Smooth muscle cell (in vitro differentiated cells): Measurements from ENCODE around the gene PTPN22. TPM values are rescaled to one million over a fixed set of nuclear protein-coding genes. Genes with fewer than 3 reads are reported as not detected.

Experiments used
- DNase-seq: peaks from one replicate; lab custom pipeline; 2025; ENCODE audit not compliant: unreplicated experiment; lab: John Stamatoyannopoulos, UW
- H2AFZ ChIP-seq: fragments of 200-600 bp; sonication (generic); 2 replicates; pipeline ENCODE4 v1.6.0; 2016; ENCODE audit warnings: antibody characterized with exemption, low read depth, mild to moderate bottlenecking
- H3F3A ChIP-seq: fragments of 200-600 bp; sonication (generic); 2 replicates; pipeline ENCODE4 v1.6.0; 2017; ENCODE audit warnings: antibody characterized with exemption, low read depth
- H3K27ac ChIP-seq: fragments of 200-600 bp; sonication (generic); 2 replicates; pipeline ENCODE4 v1.5.1; 2016; ENCODE audit warnings: low read depth, mild to moderate bottlenecking
- H3K27me3 ChIP-seq: fragments of 200-600 bp; sonication (generic); 2 replicates; pipeline ENCODE4 v1.6.1; 2016; ENCODE audit warnings: low read depth, mild to moderate bottlenecking
- H3K36me3 ChIP-seq: fragments of 200-600 bp; sonication (generic); 2 replicates; pipeline ENCODE4 v1.5.1; 2016; ENCODE audit warnings: low read depth
- H3K4me1 ChIP-seq: fragments of 200-600 bp; sonication (generic); 2 replicates; pipeline ENCODE4 v1.5.1; 2016; ENCODE audit warnings: low read depth
- H3K4me2 ChIP-seq: fragments of 200-600 bp; sonication (generic); 2 replicates; pipeline ENCODE4 v1.6.0; 2016; ENCODE audit warnings: mild to moderate bottlenecking
- H3K4me3 ChIP-seq: fragments of 200-600 bp; sonication (generic); 2 replicates; pipeline ENCODE4 v1.5.1; 2016; ENCODE audit warnings: mild to moderate bottlenecking
- H3K79me2 ChIP-seq: fragments of 200-600 bp; sonication (generic); 2 replicates; pipeline ENCODE4 v1.6.0; 2016; ENCODE audit warnings: low read depth, mild to moderate bottlenecking
- H3K9ac ChIP-seq: fragments of 200-600 bp; sonication (generic); 2 replicates; pipeline ENCODE4 v1.6.0; 2016; ENCODE audit warnings: low read depth
- H3K9me3 ChIP-seq: fragments of 200-600 bp; sonication (generic); replicated peaks from 2 replicates; pipeline ENCODE4 v1.5.1; 2016; ENCODE audit warnings: low read depth
- H4K20me1 ChIP-seq: fragments of 200-600 bp; sonication (generic); 2 replicates; pipeline ENCODE4 v1.6.0; 2016; ENCODE audit warnings: low read depth
- CTCF ChIP-seq: fragments of 200-600 bp; sonication (generic); IDR thresholded peaks from 2 replicates; pipeline ENCODE4 v1.5.1; 2017; ENCODE audit warnings: borderline replicate concordance, mild to moderate bottlenecking, antibody characterized with exemption; ENCODE audit not compliant: insufficient read depth, poor library complexity, severe bottlenecking
- WGBS: methylation state at CpG from one replicate; pipeline ENCODE4 v1.1.7; 2016; ENCODE audit warnings: low lambda C conversion rate; 5-methylcytosine and 5-hydroxymethylcytosine counted together
- polyA plus RNA-seq: library from polyadenylated mRNA; unstranded; fragments of >200 nt; fragmentation: Nextera tagmentation; extraction: Ambion mirVana; gene quantifications from 2 replicates; pipeline ENCODE4 v1.2.1, GENCODE V29; 2016
- total RNA-seq: library from RNA; depleted of rRNA; stranded (reverse); fragments of >200 nt; gene quantifications from 2 replicates; pipeline ENCODE4 v1.2.3, GENCODE V29; 2014

Gene PTPN22
- total and polyA plus RNA-seq, 2 experiments from 2014 or later: not detected

GRCh38 chr1:113875714-113876113 lies 4.2 kb upstream of the PTPN22 start:
- Histone ChIP-seq H3K4me2 (no peak overlapping the region), H3K4me3 (no peak overlapping the region), H2AFZ (no peak overlapping the region), H4K20me1 (no peaks in the 10 kb centered on the region), H3K9me3 (no peaks in the 10 kb centered on the region), H3F3A (no peaks in the 10 kb centered on the region), H3K27ac (no peak overlapping the region), H3K79me2 (no peaks in the 10 kb centered on the region), H3K36me3 (no peaks in the 10 kb centered on the region), H3K27me3 (no peaks in the 10 kb centered on the region), H3K9ac (no peak overlapping the region), H3K4me1 (no peaks in the 10 kb centered on the region)
- no peak for DNase-seq
- 93% methylated on average over 2 of the region's 2 CpGs for WGBS
- no peak for TF ChIP-seq CTCF

- H4K20me1 ChIP-seq: no peaks in the 10 kb centered on the region
- no peaks in the 10 kb centered on the region for H3K79me2 ChIP-seq
- H3K9me3 ChIP-seq: no peaks in the 10 kb centered on the region
- no peak overlapping the region for H3K4me3 ChIP-seq
- H3K27me3 ChIP-seq: no peaks in the 10 kb centered on the region
- H3K4me2 ChIP-seq: no peak overlapping the region
- no peak for DNase-seq
- no peaks in the 10 kb centered on the region for H3K4me1 ChIP-seq
- no peak overlapping the region for H3K27ac ChIP-seq
- H3K36me3 ChIP-seq: no peaks in the 10 kb centered on the region
- WGBS: 88% methylated on average over 1 of the region's 1 CpG
- no peak overlapping the region for H3K9ac ChIP-seq
- H3F3A ChIP-seq: no peaks in the 10 kb centered on the region
- no peak for TF ChIP-seq CTCF
- H2AFZ ChIP-seq: no peak overlapping the region
These were observed 2.7 kb upstream of the PTPN22 start for GRCh38 chr1:113874012-113874879.

GRCh38 chr1:113872219-113872935 lies 865 bp upstream of the PTPN22 start:
- Histone ChIP-seq H3K36me3 (no peaks in the 10 kb centered on the region), H3K9me3 (no peaks in the 10 kb centered on the region), H3K9ac (no peak overlapping the region), H3K4me1 (no peaks in the 10 kb centered on the region), H3F3A (no peaks in the 10 kb centered on the region), H2AFZ (no peak overlapping the region), H4K20me1 (no peaks in the 10 kb centered on the region), H3K4me3 (no peak overlapping the region), H3K79me2 (no peaks in the 10 kb centered on the region), H3K27me3 (no peaks in the 10 kb centered on the region), H3K27ac (no peak overlapping the region), H3K4me2 (no peak overlapping the region)
- no peak for TF ChIP-seq CTCF
- DNase-seq: no peak

GRCh38 chr1:113870778-113871177 lies 734 bp downstream of the PTPN22 start:
- Histone ChIP-seq H4K20me1 (no peaks in the 10 kb centered on the region), H3K4me2 (no peak overlapping the region), H3K27me3 (no peaks in the 10 kb centered on the region), H3K27ac (no peak overlapping the region), H3K9me3 (no peaks in the 10 kb centered on the region), H3K36me3 (no peaks in the 10 kb centered on the region), H3K79me2 (no peaks in the 10 kb centered on the region), H3F3A (no peaks in the 10 kb centered on the region), H3K4me3 (no peak overlapping the region), H3K4me1 (no peaks in the 10 kb centered on the region), H2AFZ (no peak overlapping the region), H3K9ac (no peak overlapping the region)
- 97% methylated on average over 3 of the region's 3 CpGs for WGBS
- no peak for DNase-seq
- no peak for TF ChIP-seq CTCF
